OCI-LY3 (cell line): ENCODE results near the gene TAF1C.

Experiments
- CTCF ChIP-seq: fragments of 200-600, 300-600 bp; sonication (generic); IDR thresholded peaks from 2 replicates; pipeline ENCODE4 v1.5.1; 2014; ENCODE audit warnings: antibody characterized with exemption, low read length, low read depth
- EZH2phosphoT487 ChIP-seq: fragments of 200-600 bp; shearing (Covaris generic); IDR thresholded peaks from 2 replicates; pipeline ENCODE4 v1.6.1; 2018; ENCODE audit warnings: antibody characterized with exemption, mixed run types, low read depth

GRCh38 chr16:84179612-84180320 lies 7.1 kb downstream of the TAF1C start:
- TF ChIP-seq CTCF: no peak
- TF ChIP-seq EZH2phosphoT487: no peak
